Measurements from ENCODE around the gene MCOLN2.
"Not testable (repeated sequence)": the region's sequence is repeated elsewhere in the genome, so short reads cannot be mapped to it uniquely, and the experiment has no call there.

The MCOLN2 gene

DNA sequence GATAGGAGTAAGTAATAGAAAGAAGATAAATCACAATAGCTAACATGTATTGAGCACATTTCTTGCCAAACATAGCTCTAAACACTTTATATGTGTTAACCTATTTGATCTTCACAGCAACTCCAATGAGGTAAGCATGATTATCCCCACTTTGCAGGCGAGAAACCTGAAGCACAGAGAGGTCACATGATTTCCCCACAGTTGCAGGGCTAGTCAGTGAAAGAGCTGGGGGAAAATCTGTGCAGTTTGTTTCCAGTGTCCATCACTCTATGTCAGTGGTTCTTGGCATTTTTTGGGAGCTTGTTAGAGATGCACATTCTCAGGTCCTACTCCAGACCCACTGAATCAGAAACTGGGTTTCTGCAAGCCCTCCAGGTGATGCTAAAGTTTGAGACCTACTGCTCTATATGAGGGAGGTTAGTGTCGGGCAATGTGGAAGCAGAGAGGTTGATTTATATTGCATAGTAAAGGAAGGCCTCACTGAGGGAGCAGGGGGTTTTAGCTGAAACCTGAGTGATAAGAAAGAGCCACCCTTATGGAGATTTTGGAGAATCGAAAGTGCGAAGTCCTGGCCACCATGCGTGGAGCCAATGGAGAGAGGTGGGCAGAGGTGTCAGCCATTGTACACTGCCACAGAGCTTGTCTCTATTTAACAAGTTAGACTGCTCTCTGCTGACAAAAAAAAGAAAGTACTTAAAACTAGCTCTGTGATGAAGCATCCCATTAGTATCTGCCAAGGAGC is 30.5 kb upstream of the MCOLN2 start:
- DNase-seq, result no peak
- H3K4me3 ChIP-seq (ENCODE audit: low read depth, low read length), result no peak overlapping the region
- no peak overlapping the region for H3K27ac ChIP-seq
- no peaks in the 10 kb centered on the region for H3K36me3 ChIP-seq
- H3K9me3 ChIP-seq (ENCODE audit: severe bottlenecking), result no peaks in the 10 kb centered on the region
- TF ChIP-seq, protein P1, sequence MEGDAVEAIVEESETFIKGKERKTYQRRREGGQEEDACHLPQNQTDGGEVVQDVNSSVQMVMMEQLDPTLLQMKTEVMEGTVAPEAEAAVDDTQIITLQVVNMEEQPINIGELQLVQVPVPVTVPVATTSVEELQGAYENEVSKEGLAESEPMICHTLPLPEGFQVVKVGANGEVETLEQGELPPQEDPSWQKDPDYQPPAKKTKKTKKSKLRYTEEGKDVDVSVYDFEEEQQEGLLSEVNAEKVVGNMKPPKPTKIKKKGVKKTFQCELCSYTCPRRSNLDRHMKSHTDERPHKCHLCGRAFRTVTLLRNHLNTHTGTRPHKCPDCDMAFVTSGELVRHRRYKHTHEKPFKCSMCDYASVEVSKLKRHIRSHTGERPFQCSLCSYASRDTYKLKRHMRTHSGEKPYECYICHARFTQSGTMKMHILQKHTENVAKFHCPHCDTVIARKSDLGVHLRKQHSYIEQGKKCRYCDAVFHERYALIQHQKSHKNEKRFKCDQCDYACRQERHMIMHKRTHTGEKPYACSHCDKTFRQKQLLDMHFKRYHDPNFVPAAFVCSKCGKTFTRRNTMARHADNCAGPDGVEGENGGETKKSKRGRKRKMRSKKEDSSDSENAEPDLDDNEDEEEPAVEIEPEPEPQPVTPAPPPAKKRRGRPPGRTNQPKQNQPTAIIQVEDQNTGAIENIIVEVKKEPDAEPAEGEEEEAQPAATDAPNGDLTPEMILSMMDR (IDR thresholded peaks at IDR 0.05; ENCODE audit: low read depth, low read length), result no peak
- H3K27me3 ChIP-seq (ENCODE audit: insufficient read depth, low read depth, severe bottlenecking), result no peaks in the 10 kb centered on the region

DNA sequence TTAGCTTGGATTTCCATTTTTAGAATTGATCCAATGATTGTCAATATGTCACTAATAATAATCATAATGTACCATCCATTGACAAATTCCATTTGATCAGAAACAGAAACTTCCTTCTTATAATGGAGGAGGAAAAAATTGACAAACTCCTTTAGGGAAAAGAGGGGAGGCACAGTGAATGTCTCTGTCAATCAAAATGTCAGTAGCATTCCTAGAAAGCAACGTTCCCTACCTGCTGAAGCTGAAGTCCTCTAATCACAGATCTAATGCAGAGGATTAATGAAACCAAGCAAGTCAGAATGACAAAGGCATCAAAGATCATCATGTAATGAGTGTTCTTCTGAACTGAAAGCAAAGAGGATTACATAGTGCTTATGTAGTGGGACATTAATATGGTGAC is 29.0 kb upstream of the MCOLN2 start:
- no peak overlapping the region for H3K27ac ChIP-seq
- TF ChIP-seq, protein P1 (IDR thresholded peaks at IDR 0.05; ENCODE audit: low read depth, low read length), result no peak
- no peak overlapping the region for H3K4me3 ChIP-seq (ENCODE audit: low read depth, low read length)
- no peaks in the 10 kb centered on the region for H3K27me3 ChIP-seq (ENCODE audit: insufficient read depth, low read depth, severe bottlenecking)
- H3K9me3 ChIP-seq (ENCODE audit: severe bottlenecking), result no peaks in the 10 kb centered on the region
- no peak for DNase-seq
- H3K36me3 ChIP-seq, result no peaks in the 10 kb centered on the region

DNA sequence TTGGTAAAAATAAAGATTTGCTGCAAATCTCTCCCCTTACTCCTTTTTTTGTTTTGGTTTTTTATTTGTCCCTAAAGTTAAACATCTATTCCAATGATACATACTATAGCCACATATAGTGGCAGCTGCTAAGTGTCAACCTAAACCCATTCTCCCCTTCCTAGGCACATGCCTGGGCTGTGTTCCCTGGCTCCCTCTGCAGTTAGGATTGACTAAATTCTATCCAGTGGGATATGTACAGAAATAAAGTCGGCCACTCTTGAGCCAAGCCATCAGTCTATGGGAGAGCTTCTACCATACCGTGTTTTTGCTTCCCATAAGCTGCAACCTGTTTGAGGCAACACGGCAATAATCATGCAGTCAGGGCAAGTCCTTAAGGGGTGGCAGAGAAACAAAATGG is 27.8 kb upstream of the MCOLN2 start:
- H3K9me3 ChIP-seq (ENCODE audit: severe bottlenecking), result no peaks in the 10 kb centered on the region
- H3K4me3 ChIP-seq (ENCODE audit: low read depth, low read length), result no peak overlapping the region
- DNase-seq, result no peak
- TF ChIP-seq, protein P1 (IDR thresholded peaks at IDR 0.05; ENCODE audit: low read depth, low read length), result no peak
- H3K27ac ChIP-seq, result no peak overlapping the region
- no peaks in the 10 kb centered on the region for H3K27me3 ChIP-seq (ENCODE audit: insufficient read depth, low read depth, severe bottlenecking)
- H3K36me3 ChIP-seq, result no peaks in the 10 kb centered on the region

DNA sequence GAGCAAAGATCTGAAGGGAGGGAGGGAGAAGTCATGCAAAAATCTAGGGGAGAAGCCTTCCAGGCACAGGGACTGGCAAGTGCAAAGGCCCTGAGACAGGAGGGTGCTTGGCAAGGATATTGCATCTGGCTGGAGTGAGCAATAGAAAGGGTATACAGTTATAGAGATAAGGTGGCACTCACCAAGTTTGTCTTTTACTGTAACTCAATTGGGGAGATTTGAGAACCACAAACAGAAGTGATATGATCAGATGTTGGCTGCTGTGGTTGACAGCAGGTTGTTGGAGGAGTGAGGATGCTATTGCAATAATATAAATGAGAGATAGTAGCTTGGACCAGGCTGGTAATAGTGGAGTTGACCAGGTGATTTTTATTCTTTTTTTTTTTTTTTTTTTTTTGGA is 25.8 kb upstream of the MCOLN2 start:
- DNase-seq, result no peak
- Histone ChIP-seq H3K27me3 (ENCODE audit: insufficient read depth, low read depth, severe bottlenecking) (no peaks in the 10 kb centered on the region), H3K9me3 (ENCODE audit: severe bottlenecking) (no peaks in the 10 kb centered on the region), H3K27ac (no peak overlapping the region), H3K36me3 (no peaks in the 10 kb centered on the region), H3K4me3 (ENCODE audit: low read depth, low read length) (no peak overlapping the region)
- TF ChIP-seq, protein P1 (IDR thresholded peaks at IDR 0.05; ENCODE audit: low read depth, low read length), result no peak

DNA sequence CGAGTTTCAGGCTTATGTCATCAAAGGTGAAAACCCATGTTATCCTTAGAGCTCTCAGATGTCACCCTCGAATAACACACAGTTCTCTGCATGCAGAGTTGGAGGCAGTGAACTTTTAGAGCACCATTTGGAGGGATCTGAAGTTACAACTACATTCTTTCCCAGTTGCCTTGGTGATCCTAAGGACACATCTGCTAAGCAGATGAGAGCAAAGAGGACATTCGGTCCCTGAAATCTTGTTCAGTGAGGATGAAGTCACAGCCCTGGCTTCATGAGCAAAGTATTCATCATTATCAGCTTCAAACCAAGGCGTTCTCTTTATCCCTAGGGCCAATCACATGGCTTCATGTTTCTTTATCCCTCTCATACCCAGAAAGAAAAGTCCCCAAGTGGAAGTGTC is 23.1 kb upstream of the MCOLN2 start:
- no peaks in the 10 kb centered on the region for H3K9me3 ChIP-seq (ENCODE audit: severe bottlenecking)
- no peak for DNase-seq
- no peak overlapping the region for H3K27ac ChIP-seq
- H3K36me3 ChIP-seq, result no peaks in the 10 kb centered on the region
- TF ChIP-seq, protein P1 (IDR thresholded peaks at IDR 0.05; ENCODE audit: low read depth, low read length), result no peak
- H3K4me3 ChIP-seq (ENCODE audit: low read depth, low read length), result no peak overlapping the region
- H3K27me3 ChIP-seq (ENCODE audit: insufficient read depth, low read depth, severe bottlenecking), result no peaks in the 10 kb centered on the region

DNA sequence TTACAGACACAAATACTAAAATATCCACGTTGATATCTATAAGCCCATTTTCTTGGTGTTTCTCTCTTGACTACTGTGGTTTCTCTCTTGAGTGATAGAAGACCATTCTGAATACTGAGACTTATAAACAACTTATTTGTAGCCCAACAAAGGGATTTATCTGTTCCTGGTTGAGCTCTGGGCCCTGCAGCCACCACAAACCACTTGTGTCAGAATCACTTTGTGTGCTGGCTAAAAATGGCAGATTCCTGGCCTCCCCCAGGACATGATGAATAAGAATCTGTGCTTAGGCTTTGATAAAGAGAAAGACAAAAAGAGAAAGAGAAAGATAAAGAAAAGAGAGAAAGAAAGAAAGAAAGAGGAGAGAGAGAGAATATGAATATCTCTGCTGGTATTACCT is 18.9 kb upstream of the MCOLN2 start:
- TF ChIP-seq, protein P1 (IDR thresholded peaks at IDR 0.05; ENCODE audit: low read depth, low read length), result no peak
- H3K4me3 ChIP-seq (ENCODE audit: low read depth, low read length), result no peak overlapping the region
- no peaks in the 10 kb centered on the region for H3K9me3 ChIP-seq (ENCODE audit: severe bottlenecking)
- no peaks in the 10 kb centered on the region for H3K27me3 ChIP-seq (ENCODE audit: insufficient read depth, low read depth, severe bottlenecking)
- H3K36me3 ChIP-seq, result no peaks in the 10 kb centered on the region
- no peak overlapping the region for H3K27ac ChIP-seq
- DNase-seq, result no peak

DNA sequence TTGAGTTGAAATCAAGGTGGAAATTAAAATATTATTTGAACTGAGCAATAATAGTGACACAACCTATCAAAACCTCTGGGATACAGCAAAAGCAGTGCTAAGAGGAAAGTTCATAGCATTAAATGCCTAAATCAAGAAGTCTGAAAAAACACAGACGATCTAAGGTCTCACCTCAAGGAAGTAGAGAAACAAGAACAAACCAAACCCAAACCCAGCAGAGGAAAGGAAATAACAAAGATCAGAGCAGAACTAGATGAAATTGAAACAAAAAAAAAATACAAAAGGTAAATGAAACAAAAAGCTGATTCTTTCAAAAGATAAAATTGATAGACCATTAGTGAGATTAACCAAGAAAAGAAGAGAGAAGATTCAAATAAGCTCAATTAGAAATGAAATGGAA is 8.7 kb upstream of the MCOLN2 start:
- not testable (repeated sequence) for H3K27me3 ChIP-seq (ENCODE audit: insufficient read depth, low read depth, severe bottlenecking); H3K27ac ChIP-seq; H3K9me3 ChIP-seq (ENCODE audit: severe bottlenecking); DNase-seq; H3K4me3 ChIP-seq (ENCODE audit: low read depth, low read length); H3K36me3 ChIP-seq

Data from WERI-Rb-1 (cell line).